Measurements from ENCODE around the gene KITLG. TPM values are rescaled to one million over a fixed set of nuclear protein-coding genes. Genes with fewer than 3 reads are reported as not detected.

The KITLG gene
- total and polyA plus RNA-seq, 2 donors (not counting 1 experiment from before 2014, with no cell fraction given) = not detected

DNA sequence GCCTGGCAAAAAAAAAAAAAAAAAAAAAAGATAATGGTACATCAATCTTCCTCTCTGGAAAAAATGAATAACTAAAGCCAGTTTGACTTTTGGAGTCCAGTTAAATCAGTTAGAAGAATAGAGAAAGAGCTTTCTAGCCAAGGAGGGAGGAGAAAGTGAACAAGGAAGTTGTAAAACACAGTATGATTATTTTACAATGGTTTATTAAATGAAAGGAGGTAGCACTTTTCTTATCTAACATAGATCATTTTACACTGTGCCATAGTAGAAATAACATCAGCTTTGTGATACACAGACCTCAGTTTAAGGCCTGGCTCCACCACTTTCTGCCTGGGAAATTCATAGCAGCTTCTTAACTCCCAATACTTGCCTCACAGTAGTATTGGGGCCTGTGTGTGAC is 15.4 kb upstream of the KITLG start:
- Histone ChIP-seq H3K9me3 (ENCODE audit: control extremely low read depth in 1 of 3, control insufficient read depth in 2 of 3, insufficient read depth in 1 of 3, low read length in 2 of 3) (no peaks in the 10 kb centered on the region), H3K4me1 (ENCODE audit: control insufficient read depth in 2 of 2, insufficient read depth in 2 of 2, low read length in 2 of 2) (no peaks in the 10 kb centered on the region), H3K36me3 (replicated peaks in 1 of 2; ENCODE audit: control extremely low read depth in 1 of 2, control insufficient read depth in 1 of 2, extremely low read depth in 1 of 2, insufficient read depth in 2 of 2, low read length in 1 of 2) (no peaks in the 10 kb centered on the region), H3K27me3 (replicated peaks in 1 of 4; ENCODE audit: control extremely low read depth in 1 of 4, control insufficient read depth in 3 of 4, insufficient read depth in 4 of 4, low read length in 3 of 4) (no peaks in the 10 kb centered on the region), H3K27ac (ENCODE audit: low read length in 2 of 2) (no peak overlapping the region), H2AFZ (ENCODE audit: insufficient read depth, low read depth, low read length, poor library complexity, severe bottlenecking) (no peak overlapping the region), H3K4me3 (ENCODE audit: control extremely low read depth in 1 of 5, extremely low read depth in 1 of 5, insufficient read depth in 1 of 5, low read depth in 2 of 5, low read length in 4 of 5) (no peak overlapping the region), H4K20me1 (ENCODE audit: control insufficient read depth, insufficient read depth, low read length, poor library complexity, severe bottlenecking) (no peaks in the 10 kb centered on the region), H3K4me2 (replicated peaks; ENCODE audit: low read depth, low read length, poor library complexity, severe bottlenecking) (no peak overlapping the region), H3K79me2 (ENCODE audit: control insufficient read depth, insufficient read depth, low read length) (no peaks in the 10 kb centered on the region), H3K9ac (ENCODE audit: low read length) (no peak overlapping the region)
- intact Hi-C loops (cut with micrococcal nuclease) = no loop called here
- Mint-ChIP-seq H3K27ac (no peak overlapping the region), H3K4me1 (no peaks in the 10 kb centered on the region), H3K4me3 (no peak overlapping the region), H3K9me3 (ENCODE audit: insufficient read depth) (no peaks in the 10 kb centered on the region), H3K27me3 (no peaks in the 10 kb centered on the region)
- no peak for ATAC-seq (ENCODE audit: low read depth)
- ChIA-PET POLR2A (no interaction called here), CTCF (no interaction called here)
- no peak for DNase-seq
- no peak for TF ChIP-seq EZH2 (IDR thresholded peaks at IDR 0.05; ENCODE audit: borderline replicate concordance, insufficient read depth, low read depth, low read length, poor library complexity, severe bottlenecking)
- no peak for TF ChIP-seq CTCF (IDR thresholded peaks at IDR 0.05)

DNA sequence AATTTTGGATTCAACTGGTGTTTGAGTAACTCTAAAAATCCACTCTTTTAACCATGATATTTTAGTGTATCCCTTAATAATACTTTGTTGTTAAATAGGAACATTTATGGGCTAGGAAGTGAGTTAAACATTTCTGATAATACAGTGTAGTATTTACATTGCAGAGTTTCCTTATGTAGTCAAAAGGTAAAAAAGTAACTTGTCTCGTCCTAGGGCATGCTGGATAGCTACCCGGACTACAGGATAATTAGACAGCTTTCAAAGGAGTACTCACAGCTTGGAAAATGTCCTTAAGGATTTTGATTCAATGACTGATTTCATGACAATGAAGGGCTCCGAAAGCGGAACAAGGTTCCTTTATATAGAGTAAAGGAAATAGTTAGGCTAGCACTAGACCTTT is 14.5 kb upstream of the KITLG start:
- Histone ChIP-seq H2AFZ (ENCODE audit: insufficient read depth, low read depth, low read length, poor library complexity, severe bottlenecking) (no peak overlapping the region), H3K4me1 (ENCODE audit: control insufficient read depth in 2 of 2, insufficient read depth in 2 of 2, low read length in 2 of 2) (no peaks in the 10 kb centered on the region), H3K27ac (ENCODE audit: low read length in 2 of 2) (no peak overlapping the region), H3K9ac (ENCODE audit: low read length) (no peak overlapping the region), H3K4me3 (ENCODE audit: control extremely low read depth in 1 of 5, extremely low read depth in 1 of 5, insufficient read depth in 1 of 5, low read depth in 2 of 5, low read length in 4 of 5) (no peak overlapping the region), H3K36me3 (replicated peaks in 1 of 2; ENCODE audit: control extremely low read depth in 1 of 2, control insufficient read depth in 1 of 2, extremely low read depth in 1 of 2, insufficient read depth in 2 of 2, low read length in 1 of 2) (no peaks in the 10 kb centered on the region), H3K4me2 (replicated peaks; ENCODE audit: low read depth, low read length, poor library complexity, severe bottlenecking) (no peak overlapping the region), H4K20me1 (ENCODE audit: control insufficient read depth, insufficient read depth, low read length, poor library complexity, severe bottlenecking) (no peaks in the 10 kb centered on the region), H3K9me3 (ENCODE audit: control extremely low read depth in 1 of 3, control insufficient read depth in 2 of 3, insufficient read depth in 1 of 3, low read length in 2 of 3) (no peaks in the 10 kb centered on the region), H3K27me3 (replicated peaks in 1 of 4; ENCODE audit: control extremely low read depth in 1 of 4, control insufficient read depth in 3 of 4, insufficient read depth in 4 of 4, low read length in 3 of 4) (no peaks in the 10 kb centered on the region), H3K79me2 (ENCODE audit: control insufficient read depth, insufficient read depth, low read length) (no peaks in the 10 kb centered on the region)
- no peaks in the 10 kb centered on the region for H3K4me1 Mint-ChIP-seq
- H3K27ac Mint-ChIP-seq = no peak overlapping the region
- no peak for DNase-seq
- no peak overlapping the region for H3K4me3 Mint-ChIP-seq
- WGBS (ENCODE audit: insufficient coverage) = 79% methylated on average over 2 of the region's 4 CpGs
- no peak for TF ChIP-seq CTCF (IDR thresholded peaks at IDR 0.05)
- no peak for TF ChIP-seq EZH2 (IDR thresholded peaks at IDR 0.05; ENCODE audit: borderline replicate concordance, insufficient read depth, low read depth, low read length, poor library complexity, severe bottlenecking)
- ChIA-PET CTCF (no interaction called here), POLR2A (no interaction called here)
- no peaks in the 10 kb centered on the region for H3K9me3 Mint-ChIP-seq (ENCODE audit: insufficient read depth)
- H3K27me3 Mint-ChIP-seq = no peaks in the 10 kb centered on the region
- no peak for ATAC-seq (ENCODE audit: low read depth)
- intact Hi-C loops (cut with micrococcal nuclease) = no loop called here
